ACHN (cell line): ENCODE results near the gene SNX19.

ENCODE experiments used
- DNase-seq: peaks from one replicate; pipeline ENCODE4 v3.0.0-alpha.2; 2015
- in situ Hi-C: cut with HindIII; loops from 2 replicates; pipeline ENCODE4 v1.10.0; 2017; ENCODE audit warnings: low sequenced_read_pairs, low pct_ligation_motif_present, low pct_unique_long_range_greater_than_20kb

Gene SNX19

GRCh38 chr11:130830566-130830965 is 85.7 kb downstream of the SNX19 start:
- DNase-seq = no peak

GRCh38 chr11:130829920-130830511 is 86.3 kb downstream of the SNX19 start:
- in situ Hi-C loops = no loop called here
- DNase-seq = no peak

More at GRCh38 chr11:130830566-130830965, 85.7 kb downstream of the SNX19 start:
- in situ Hi-C loops = no loop called here

GRCh38 chr11:130828741-130829140 is 87.5 kb downstream of the SNX19 start:
- in situ Hi-C loops = no loop called here
- DNase-seq = no peak

- peak; percentile 83 for DNase-seq
- in situ Hi-C loops = no loop called here
These were observed 88.6 kb downstream of the SNX19 start for GRCh38 chr11:130827451-130828377.

GRCh38 chr11:130826572-130826971 is 89.7 kb downstream of the SNX19 start:
- DNase-seq = no peak
- in situ Hi-C loops = no loop called here

GRCh38 chr11:130825983-130826382 is 90.3 kb downstream of the SNX19 start:
- in situ Hi-C loops = no loop called here
- no peak for DNase-seq

- DNase-seq = no peak
- in situ Hi-C loops = no loop called here
These were observed 90.7 kb downstream of the SNX19 start for GRCh38 chr11:130825561-130825960.
